Prostate gland (tissue), 2 donors: ENCODE data around the gene MS4A4A.

Experiments
- POLR2A ChIP-seq: fragments of 450-650 bp; IDR thresholded peaks from one replicate; pipeline ENCODE4 v1.6.1; 2016; ENCODE audit warnings: antibody characterized with exemption, mild to moderate bottlenecking
- TF ChIP-seq, protein P1 (sequence below), 4 experiments: fragments of 200-600 bp in 2 of 4; fragments of 450-650 bp in 2 of 4; sonication (generic) in 2 of 4; IDR thresholded peaks; 1 replicate in 3 of 4; 2 replicates in 1 of 4; pipeline ENCODE4 v1.5.1; 2016 to 2019; ENCODE audit warnings: antibody characterized with exemption in 4 of 4, mild to moderate bottlenecking in 2 of 4, moderate library complexity in 2 of 4

DNA sequence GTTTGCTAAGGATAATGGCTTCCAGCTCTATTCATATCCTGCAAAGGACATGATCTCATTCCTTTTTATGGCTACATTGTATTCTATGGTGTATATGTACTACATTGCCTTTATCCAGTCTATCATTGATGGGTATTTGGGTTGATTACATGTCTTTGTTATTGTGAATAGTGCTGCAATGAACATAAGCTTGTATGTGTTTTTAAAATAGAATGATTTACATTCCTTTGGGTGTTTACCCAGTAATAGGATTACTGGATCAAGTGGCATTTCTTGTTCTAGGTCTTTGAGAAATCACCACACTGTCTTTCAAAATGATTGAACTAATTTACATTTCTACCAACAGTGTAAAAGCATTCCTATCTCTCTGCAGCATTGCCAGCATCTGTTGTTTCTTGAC lies 40.6 kb downstream of the MS4A4A start:
- TF ChIP-seq, protein P1, sequence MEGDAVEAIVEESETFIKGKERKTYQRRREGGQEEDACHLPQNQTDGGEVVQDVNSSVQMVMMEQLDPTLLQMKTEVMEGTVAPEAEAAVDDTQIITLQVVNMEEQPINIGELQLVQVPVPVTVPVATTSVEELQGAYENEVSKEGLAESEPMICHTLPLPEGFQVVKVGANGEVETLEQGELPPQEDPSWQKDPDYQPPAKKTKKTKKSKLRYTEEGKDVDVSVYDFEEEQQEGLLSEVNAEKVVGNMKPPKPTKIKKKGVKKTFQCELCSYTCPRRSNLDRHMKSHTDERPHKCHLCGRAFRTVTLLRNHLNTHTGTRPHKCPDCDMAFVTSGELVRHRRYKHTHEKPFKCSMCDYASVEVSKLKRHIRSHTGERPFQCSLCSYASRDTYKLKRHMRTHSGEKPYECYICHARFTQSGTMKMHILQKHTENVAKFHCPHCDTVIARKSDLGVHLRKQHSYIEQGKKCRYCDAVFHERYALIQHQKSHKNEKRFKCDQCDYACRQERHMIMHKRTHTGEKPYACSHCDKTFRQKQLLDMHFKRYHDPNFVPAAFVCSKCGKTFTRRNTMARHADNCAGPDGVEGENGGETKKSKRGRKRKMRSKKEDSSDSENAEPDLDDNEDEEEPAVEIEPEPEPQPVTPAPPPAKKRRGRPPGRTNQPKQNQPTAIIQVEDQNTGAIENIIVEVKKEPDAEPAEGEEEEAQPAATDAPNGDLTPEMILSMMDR (IDR thresholded peaks at IDR 0.05): no peak
- no peak for TF ChIP-seq POLR2A
